Activated naive CD4-positive, alpha-beta T cell treated with anti-CD3 and anti-CD28 coated beads, Interleukin-2, amount 50 U/mL, for 72 hours (primary cell): Measurements from ENCODE around the gene CFAP53. TPM values are rescaled to one million over a fixed set of nuclear protein-coding genes. Genes with fewer than 3 reads are reported as not detected.

ENCODE experiments used
- ATAC-seq, 2 donors: fragments of 150-1000 bp; cut with Tn5 transposase; 2 replicates each; pipeline ENCODE4 v1.10.0; 2021; ENCODE audit warnings: mild to moderate bottlenecking in 2 of 2, moderate library complexity in 2 of 2
- DNase-seq, 2 donors: peaks; one replicate each; pipeline ENCODE4 v3.0.0; 2021 to 2022; ENCODE audit warnings: low spot score in 2 of 2
- H3K27ac Mint-ChIP-seq, 2 donors: one replicate each; pipeline ENCODE4 v1.8.0; 2022; ENCODE audit warnings: mild to moderate bottlenecking in 2 of 2, mixed read lengths in 2 of 2
- H3K36me3 Mint-ChIP-seq, 2 donors: one replicate each; pipeline ENCODE4 v1.8.0; 2022; ENCODE audit warnings: mixed read lengths in 2 of 2
- H3K9me3 Mint-ChIP-seq, 2 donors: one replicate each; pipeline ENCODE4 v1.8.0; 2022; ENCODE audit warnings: mixed read lengths in 2 of 2
- total RNA-seq, 2 donors: library from RNA; stranded (reverse); gene quantifications; one replicate each; pipeline ENCODE4 v1.2.3, GENCODE V29; 2022

Gene CFAP53
- total RNA-seq, 2 donors from 2014 or later, result 0.82 to 2.2 TPM

DNA sequence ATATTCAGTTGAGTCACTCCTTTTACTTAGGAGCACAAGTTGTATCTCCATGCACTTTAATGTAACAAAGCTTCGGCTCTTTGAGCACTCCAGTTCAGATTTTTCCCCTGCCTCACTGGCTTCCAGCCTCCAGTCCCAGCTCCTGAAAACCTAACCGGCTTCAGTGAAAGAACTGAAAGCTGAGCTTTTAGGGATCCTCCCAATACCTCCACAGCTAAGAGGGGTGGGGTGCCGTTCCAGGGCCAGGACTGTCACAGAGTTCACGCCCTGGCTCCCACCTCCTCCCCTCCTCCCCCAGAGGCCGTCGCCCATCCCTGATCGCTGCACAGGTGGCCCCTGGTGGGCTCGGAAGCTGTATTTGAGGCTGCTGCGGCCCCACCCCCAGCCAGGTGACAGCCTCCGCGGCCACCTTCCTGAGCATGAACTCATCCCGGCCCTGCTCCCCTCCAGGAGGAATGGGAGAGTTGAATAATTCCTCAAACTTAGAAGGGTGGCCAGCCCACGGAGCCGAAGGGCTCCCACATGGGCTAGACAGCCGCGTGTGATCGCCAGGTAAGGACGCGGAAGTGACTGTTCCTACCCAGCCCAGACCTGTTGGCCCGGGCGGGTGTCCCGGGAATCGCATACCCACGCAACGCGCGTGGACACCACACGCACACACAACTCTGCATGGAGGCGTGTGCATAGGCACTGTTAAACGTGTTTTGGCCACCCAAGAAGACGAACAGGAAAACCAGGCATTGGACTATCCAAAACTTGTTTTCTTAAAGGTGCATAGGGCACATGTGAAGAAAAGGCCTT is 73.1 kb downstream of the CFAP53 start:
- ATAC-seq (no peak), DNase-seq (no peak)
- Mint-ChIP-seq H3K36me3 (peaks cover 0 to 9% of the 10 kb centered on the region in 2 donors), H3K9me3 (no peaks in the 10 kb centered on the region), H3K27ac (no peak overlapping the region)

DNA sequence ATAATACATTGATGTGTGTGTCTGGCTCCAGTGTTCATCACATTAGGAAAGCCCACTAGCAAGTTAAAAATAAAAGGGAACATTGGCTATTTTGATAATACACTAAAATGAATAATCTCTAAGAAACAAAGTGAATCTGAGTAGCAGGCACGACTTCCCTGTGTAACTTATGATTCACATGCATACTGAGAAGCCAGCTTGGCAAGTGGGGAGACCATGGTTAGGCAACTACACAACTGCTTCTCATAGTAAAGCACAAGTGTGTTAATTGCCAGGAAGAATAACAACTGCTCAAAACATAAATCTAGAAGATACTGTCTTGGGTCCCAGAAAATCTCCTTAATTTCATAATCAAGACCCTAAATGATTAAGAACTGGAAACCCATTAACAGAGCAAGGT is 75.4 kb downstream of the CFAP53 start:
- ATAC-seq, result no peak
- Mint-ChIP-seq H3K9me3 (no peaks in the 10 kb centered on the region), H3K36me3 (peaks cover 0 to 4% of the 10 kb centered on the region in 2 donors), H3K27ac (peak overlapping the region in 1 of 2 donors; percentile 11)
- DNase-seq, result no peak

DNA sequence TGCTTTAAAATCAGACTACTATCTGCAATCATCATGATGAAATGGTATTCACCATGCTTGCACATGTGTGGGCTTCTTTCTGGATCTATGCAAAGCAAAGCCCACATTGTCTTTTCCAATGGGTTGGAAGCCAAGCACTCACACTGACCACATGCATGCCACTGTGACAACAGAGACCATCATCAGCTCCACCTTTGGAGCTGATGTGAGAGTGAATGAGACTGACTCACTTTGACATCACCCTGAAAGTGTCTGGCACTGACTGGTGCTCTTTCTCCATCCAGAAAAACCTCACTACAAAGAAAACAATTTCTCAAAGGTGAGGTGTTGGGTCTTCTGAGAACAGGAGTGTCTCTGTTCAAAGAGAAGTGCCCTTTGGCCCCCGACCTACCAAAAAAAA is 76.1 kb downstream of the CFAP53 start:
- Mint-ChIP-seq H3K9me3 (no peaks in the 10 kb centered on the region), H3K27ac (peak overlapping the region in 1 of 2 donors; percentile 11), H3K36me3 (no peaks in the 10 kb centered on the region)
- DNase-seq (no peak), ATAC-seq (peak; percentile 76 to 77)

DNA sequence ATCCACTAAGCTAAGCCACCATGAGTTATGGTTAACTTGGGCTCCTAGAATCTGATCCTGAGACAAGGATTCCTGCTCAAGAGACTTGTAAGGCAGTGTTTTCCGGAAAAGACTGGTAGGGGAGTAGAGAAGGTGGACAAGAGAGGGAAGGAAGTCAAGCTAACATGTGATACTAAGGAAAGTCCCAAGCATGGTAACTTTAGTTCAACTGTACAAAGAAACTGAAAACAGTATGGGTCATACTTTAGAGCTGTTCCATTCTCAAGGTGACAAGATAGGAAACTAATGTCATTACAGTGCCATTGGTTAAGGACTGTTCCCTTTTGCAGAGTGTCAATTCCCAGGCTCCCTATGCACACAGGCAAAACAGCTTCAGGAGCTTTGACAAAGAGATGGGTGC is 77.1 kb downstream of the CFAP53 start:
- no peak for DNase-seq
- no peaks in the 10 kb centered on the region for H3K9me3 Mint-ChIP-seq
- peak; percentile 48 to 67 for ATAC-seq
- H3K36me3 Mint-ChIP-seq, result no peaks in the 10 kb centered on the region
- peak overlapping the region in 1 of 2 donors; percentile 2 for H3K27ac Mint-ChIP-seq

DNA sequence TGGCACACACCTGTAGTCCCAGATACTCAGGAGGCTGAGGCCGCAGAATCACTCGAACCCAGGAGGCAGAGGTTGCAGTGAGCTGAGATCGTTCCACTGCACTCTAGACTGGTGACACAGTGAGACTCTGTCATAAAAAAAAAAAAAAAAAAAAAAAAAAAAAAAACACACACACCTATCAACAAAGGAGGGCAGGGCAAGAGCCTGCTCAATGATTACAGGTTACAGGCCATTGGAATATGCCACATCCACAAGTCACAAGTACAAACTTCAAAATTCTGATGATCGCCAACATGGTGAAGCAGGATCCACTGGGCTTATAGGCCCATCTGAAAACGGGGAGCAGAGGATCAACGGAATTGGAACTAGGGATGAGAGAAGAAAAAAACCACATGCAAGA is 77.6 kb downstream of the CFAP53 start:
- ATAC-seq (no peak), DNase-seq (no peak)
- Mint-ChIP-seq H3K36me3 (no peaks in the 10 kb centered on the region), H3K27ac (peak overlapping the region in 1 of 2 donors; percentile 2), H3K9me3 (no peaks in the 10 kb centered on the region)

DNA sequence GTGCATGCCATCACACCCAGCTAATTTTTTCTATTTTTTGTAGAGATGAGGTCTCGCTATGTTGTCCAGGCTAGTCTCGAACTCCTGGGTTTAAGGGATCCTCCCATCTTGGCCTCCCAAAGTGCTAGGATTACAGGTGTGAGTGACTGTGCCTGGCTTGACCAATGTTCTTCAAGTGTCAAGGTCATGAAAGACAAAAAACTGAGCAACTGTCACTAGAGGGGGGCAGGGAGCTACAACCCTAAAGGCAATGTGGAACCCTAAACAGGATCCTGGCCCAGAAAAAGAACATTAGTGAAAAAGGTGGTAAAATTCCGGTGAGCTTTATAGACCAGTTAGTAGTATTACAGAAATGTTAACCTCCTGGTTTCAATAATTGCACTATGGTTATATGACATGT is 78.6 kb downstream of the CFAP53 start:
- ATAC-seq, result no peak
- Mint-ChIP-seq H3K36me3 (no peaks in the 10 kb centered on the region), H3K9me3 (no peaks in the 10 kb centered on the region)

DNA sequence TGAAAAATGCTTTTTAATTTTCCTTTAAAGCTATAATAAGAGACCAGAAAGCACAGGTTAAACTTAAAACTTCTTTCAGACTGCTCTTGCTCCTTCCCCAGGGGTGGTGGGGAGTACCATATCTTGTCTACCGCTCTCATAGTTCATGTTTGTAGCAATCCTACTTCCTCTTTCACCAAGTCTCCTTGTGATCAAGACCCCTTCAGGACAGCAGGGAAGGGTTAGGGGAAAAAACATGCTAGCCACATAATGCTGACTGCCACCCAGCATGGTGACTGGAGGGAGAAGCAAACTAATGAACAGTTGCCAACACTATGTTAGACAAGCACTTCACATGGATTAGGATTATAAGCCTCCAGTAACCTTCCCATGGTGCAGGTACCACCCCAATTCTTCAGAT is 79.9 kb downstream of the CFAP53 start:
- Mint-ChIP-seq H3K27ac (no peak overlapping the region), H3K36me3 (no peaks in the 10 kb centered on the region), H3K9me3 (no peaks in the 10 kb centered on the region)
- ATAC-seq (no peak), DNase-seq (no peak)

More for the DNA sequence above, 78.6 kb downstream of the CFAP53 start:
- no peak for DNase-seq
- no peak overlapping the region for H3K27ac Mint-ChIP-seq

DNA sequence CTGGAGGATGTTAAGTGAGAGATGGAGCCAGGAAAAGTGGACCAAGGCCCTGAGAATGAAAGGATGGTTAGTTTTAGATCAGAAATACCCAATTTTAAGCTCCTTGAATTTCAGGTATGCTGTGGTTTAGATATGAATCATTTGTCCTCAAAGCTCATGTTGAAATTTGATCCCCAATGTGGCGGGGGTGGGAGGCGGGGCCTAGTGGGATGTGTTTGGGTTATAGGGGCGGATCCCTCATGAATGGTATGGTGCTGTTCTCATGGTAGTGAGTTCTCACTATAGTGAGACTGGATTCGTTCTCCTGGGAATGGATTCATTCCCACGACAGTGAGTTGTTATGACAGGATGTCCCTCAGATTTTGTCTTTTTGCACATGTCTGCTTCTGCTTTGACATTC is 82.7 kb downstream of the CFAP53 start:
- ATAC-seq, result peak in 1 of 2 donors; percentile 35
- Mint-ChIP-seq H3K36me3 (no peaks in the 10 kb centered on the region), H3K27ac (no peak overlapping the region), H3K9me3 (no peaks in the 10 kb centered on the region)
- no peak for DNase-seq

DNA sequence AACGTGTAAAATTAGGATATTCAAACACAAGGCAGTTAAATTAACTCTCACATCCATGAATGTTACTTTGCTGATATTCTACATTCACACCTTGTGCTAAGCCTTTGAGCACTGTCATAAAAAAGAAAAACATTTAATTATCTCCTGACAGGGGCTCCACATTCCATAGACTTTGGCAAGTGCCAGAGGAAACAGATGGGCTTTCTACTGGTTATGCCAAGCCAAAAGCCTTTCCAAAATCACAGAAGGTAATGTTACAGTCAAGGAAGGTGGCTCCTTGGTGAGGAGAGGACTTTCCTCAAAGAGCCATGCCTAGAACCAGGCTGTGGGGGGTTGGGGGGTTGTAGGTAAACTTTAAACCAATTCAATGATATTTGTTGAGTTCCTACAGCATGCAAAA is 83.8 kb downstream of the CFAP53 start:
- H3K27ac Mint-ChIP-seq, result no peak overlapping the region
- no peaks in the 10 kb centered on the region for H3K36me3 Mint-ChIP-seq
- no peaks in the 10 kb centered on the region for H3K9me3 Mint-ChIP-seq
- no peak for DNase-seq
- ATAC-seq, result no peak

DNA sequence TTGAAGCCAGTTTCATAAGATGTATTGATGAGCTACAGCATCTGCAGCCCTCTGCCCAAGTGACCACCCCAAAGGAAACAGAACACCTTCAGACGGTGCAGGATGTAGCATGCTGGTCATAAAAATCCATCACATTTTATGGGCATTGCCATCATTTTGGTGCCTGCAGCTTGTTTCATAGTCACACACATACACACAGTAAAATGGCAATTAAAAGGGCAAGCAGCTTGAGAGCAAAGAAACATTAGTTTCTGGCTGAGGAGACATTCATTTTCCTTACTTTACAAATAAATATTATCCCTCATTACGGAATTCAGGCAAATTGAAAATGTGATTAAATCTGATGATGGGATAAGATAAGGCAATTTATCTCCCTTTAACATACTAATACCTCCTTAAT is 84.7 kb downstream of the CFAP53 start:
- Mint-ChIP-seq H3K36me3 (no peaks in the 10 kb centered on the region), H3K27ac (no peak overlapping the region), H3K9me3 (no peaks in the 10 kb centered on the region)
- no peak for ATAC-seq
- DNase-seq, result no peak

DNA sequence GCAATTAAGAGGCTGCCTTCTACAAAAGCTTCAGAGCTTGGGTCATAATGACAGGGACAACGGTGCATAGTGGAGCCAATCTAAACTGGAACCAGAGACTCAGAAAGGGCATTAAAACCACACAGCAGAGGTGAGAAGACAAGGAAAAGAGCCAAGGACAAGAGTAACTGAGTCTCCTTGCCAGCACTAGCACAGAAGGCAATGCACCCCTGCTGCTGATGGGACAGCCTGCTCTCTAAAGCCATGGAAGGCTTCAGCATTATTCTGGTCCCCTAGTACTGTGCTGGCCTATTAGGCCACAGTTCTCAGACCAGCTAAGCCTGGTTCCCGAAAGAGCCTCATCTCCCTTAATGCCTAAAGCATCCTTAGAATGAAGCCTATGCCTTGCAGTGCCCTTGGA is 86.8 kb downstream of the CFAP53 start:
- no peaks in the 10 kb centered on the region for H3K9me3 Mint-ChIP-seq
- no peak overlapping the region for H3K27ac Mint-ChIP-seq
- H3K36me3 Mint-ChIP-seq, result no peaks in the 10 kb centered on the region
- ATAC-seq, result no peak
- DNase-seq, result no peak

DNA sequence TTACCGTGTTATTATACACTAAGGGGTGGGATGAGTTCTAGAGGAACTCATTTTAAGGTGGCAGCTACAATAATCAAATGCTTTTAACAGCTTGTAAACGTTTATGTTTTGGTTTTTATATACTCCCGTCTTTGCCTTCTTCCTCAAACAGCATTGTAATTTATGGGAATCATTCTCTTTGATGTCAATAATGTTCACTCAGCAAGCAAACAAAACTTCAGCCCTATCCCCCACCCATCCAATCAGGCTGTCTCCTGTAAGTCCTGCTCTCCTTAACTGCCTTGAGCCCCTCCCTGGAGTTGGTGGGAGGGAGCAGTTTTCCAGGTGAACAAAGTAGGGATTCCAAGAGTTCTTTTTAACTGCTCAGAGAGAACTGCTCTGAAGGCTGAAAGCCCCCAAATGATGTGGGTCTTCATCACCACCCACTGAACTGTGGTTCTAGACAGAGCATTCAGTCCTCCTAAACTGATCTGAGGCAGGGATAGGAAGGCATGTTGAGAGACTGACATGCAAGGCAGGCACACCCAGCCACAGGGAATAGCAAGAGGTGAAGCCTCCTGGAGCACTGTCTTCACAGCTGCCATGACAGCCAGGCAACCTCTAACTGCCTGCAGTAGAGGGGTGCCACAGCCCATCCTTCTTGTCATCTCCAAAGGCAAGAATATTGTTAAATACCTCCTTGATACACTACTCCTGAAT is 88.9 kb downstream of the CFAP53 start:
- DNase-seq (no peak), ATAC-seq (no peak)
- Mint-ChIP-seq H3K36me3 (no peaks in the 10 kb centered on the region), H3K9me3 (no peaks in the 10 kb centered on the region), H3K27ac (no peak overlapping the region)

Other genes with a start within 250 kb of the CFAP53 start
- under 1 TPM; 0.27 to 0.41 TPM for gene MYO5B, start 71.3 kb downstream of the CFAP53 start, total RNA-seq
- gene MBD1, start 15.0 kb upstream of the CFAP53 start, total RNA-seq, result 100 to 1,000 TPM in 1 of 2 donors, 10 to 100 TPM in 1; 79.7 to 123 TPM
- 100 to 1,000 TPM in 1 of 2 donors, 10 to 100 TPM in 1; 88.9 to 177 TPM for gene CXXC1, start 21.2 kb upstream of the CFAP53 start, total RNA-seq
- 10 to 100 TPM; 34.6 to 55.4 TPM for gene SKA1, start 108.6 kb upstream of the CFAP53 start, total RNA-seq